Colonic mucosa (tissue), 4 donors: ENCODE results near the gene DOCK2. TPM values are rescaled to one million over a fixed set of nuclear protein-coding genes. Genes with fewer than 3 reads are reported as not detected.

ENCODE experiments used
- DNase-seq: peaks from one replicate; pipeline ENCODE4 v3.0.0-alpha.2; 2020
- H3K27ac ChIP-seq: fragments of 200-600 bp; one replicate; pipeline ENCODE4 v1.8.0; 2021
- H3K27me3 ChIP-seq: fragments of 200-600 bp; one replicate; pipeline ENCODE4 v1.8.0; 2021
- H3K36me3 ChIP-seq: fragments of 200-600 bp; one replicate; pipeline ENCODE4 v1.8.0; 2021
- H3K4me1 ChIP-seq: fragments of 200-600 bp; one replicate; pipeline ENCODE4 v1.8.0; 2021; ENCODE audit warnings: mild to moderate bottlenecking
- H3K4me3 ChIP-seq: fragments of 200-600 bp; one replicate; pipeline ENCODE4 v1.8.0; 2021
- H3K9ac ChIP-seq, 2 donors: one replicate each; pipeline ENCODE4 v1.7.0; 2013; ENCODE audit warnings: control low read depth in 2 of 2, low read depth in 2 of 2, low read length in 2 of 2
- H3K9me3 ChIP-seq: fragments of 200-600 bp; one replicate; pipeline ENCODE4 v1.8.0; 2021
- intact Hi-C: fragments of 100-400 bp; cut with DNase I; formaldehyde crosslinking; loops from one replicate; pipeline ENCODE4 v1.14.1; 2022
- total RNA-seq, 2 donors: library from RNA; stranded (reverse); fragmentation: NEBNext Ultra II Directional in 1 of 2; extraction: Animal tissue kit (Norgen Biotek cat#: 25700) in 1 of 2; gene quantifications; one replicate each; pipeline ENCODE4 v1.2.1, GENCODE V29; 2021
- TF ChIP-seq, protein P1 (sequence below): fragments of 200-600 bp; IDR thresholded peaks from one replicate; pipeline ENCODE4 v1.8.0; 2022; ENCODE audit warnings: antibody characterized with exemption, mild to moderate bottlenecking
- donor health status: healthy.
- donor health status: DM: no; HTN: no; CAD: no.
- donor health status: DM: no; HTN: no; CAD: no.

Gene DOCK2
- total RNA-seq, 2 donors from 2014 or later, result 4.8 to 6.0 TPM

DNA sequence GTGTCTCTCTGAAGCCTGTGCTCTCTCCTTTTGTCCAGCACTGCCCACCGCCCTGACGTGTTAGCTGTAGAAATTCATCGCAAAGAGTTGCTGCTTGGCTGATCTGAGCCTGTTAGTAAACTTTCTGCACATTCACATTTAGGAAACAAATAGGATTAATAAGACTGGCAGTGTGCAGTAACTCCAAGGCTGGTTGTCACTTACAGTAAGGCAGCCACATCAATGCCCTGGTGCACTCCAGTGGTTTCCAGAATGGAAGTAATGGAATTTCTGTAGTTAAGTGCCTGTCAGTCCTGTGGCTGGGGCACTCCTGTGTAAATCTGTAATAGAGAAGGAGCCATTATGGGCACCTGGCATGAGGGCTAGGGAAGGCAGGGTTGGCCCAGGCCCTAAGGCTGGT lies 70.6 kb downstream of the DOCK2 start:
- Histone ChIP-seq H3K4me1 (no peaks in the 10 kb centered on the region), H3K27ac (no peak overlapping the region), H3K36me3 (no peaks in the 10 kb centered on the region), H3K9me3 (no peaks in the 10 kb centered on the region), H3K27me3 (no peaks in the 10 kb centered on the region), H3K4me3 (no peak overlapping the region), H3K9ac (no peak overlapping the region)
- DNase-seq, result no peak
- TF ChIP-seq, protein P1, sequence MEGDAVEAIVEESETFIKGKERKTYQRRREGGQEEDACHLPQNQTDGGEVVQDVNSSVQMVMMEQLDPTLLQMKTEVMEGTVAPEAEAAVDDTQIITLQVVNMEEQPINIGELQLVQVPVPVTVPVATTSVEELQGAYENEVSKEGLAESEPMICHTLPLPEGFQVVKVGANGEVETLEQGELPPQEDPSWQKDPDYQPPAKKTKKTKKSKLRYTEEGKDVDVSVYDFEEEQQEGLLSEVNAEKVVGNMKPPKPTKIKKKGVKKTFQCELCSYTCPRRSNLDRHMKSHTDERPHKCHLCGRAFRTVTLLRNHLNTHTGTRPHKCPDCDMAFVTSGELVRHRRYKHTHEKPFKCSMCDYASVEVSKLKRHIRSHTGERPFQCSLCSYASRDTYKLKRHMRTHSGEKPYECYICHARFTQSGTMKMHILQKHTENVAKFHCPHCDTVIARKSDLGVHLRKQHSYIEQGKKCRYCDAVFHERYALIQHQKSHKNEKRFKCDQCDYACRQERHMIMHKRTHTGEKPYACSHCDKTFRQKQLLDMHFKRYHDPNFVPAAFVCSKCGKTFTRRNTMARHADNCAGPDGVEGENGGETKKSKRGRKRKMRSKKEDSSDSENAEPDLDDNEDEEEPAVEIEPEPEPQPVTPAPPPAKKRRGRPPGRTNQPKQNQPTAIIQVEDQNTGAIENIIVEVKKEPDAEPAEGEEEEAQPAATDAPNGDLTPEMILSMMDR, result no peak
- intact Hi-C loops, result no loop called here

DNA sequence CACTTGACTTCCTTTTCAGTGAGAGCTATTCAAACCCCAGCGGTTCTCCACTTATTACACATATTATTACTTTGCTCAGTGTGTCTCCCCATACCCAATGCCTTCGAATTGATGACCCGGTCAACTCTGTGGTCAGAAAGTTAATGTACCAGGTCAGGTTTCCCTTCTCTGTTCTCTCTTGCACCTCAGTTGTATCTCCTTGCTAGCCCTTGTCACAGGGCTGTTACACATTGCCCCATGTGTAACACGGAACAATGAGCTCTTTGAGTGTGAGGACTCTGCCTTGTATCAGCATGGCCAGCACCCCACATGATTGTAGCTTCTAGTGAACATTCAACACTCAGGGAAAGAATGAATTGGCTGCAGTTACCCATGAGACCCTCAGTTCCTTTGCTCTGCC lies 73.6 kb downstream of the DOCK2 start:
- no peaks in the 10 kb centered on the region for H3K36me3 ChIP-seq
- H3K27me3 ChIP-seq, result no peaks in the 10 kb centered on the region
- TF ChIP-seq, protein P1, result no peak
- DNase-seq, result no peak
- no peak overlapping the region for H3K4me3 ChIP-seq
- no peak overlapping the region for H3K27ac ChIP-seq
- H3K9me3 ChIP-seq, result no peaks in the 10 kb centered on the region
- intact Hi-C loops, result no loop called here
- H3K9ac ChIP-seq, result no peak overlapping the region
- no peaks in the 10 kb centered on the region for H3K4me1 ChIP-seq

DNA sequence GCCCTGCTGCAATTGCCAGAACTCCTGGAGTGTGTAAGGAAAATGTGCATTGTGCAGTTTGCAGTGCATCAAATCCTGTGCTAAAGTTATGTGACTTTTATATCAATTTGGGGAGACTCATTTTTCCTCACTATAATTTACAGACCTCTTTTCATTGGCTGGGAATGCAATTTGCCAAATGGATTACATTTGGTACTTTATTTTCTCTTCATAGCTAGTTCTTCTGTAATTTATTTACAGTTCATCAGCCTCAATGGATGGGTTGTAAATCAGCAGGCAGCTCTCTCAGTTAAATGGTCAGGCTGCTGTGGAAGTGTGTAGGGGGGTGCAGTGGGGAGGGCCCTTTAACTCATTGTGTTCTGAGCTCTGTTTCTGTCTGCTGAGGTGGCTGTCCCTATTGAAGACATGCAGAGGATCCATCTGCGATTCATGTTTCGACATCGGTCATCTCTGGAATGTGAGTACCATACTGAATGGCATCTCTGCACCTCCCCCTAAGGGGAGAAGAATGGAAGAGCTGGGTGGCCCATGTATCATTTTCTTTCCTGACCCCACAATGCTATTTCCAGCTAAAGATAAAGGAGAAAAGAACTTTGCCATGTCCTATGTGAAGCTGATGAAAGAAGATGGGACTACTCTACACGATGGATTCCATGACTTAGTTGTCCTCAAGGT lies 74.6 kb downstream of the DOCK2 start:
- no peak overlapping the region for H3K9ac ChIP-seq
- H3K36me3 ChIP-seq, result no peaks in the 10 kb centered on the region
- H3K9me3 ChIP-seq, result no peaks in the 10 kb centered on the region
- no peaks in the 10 kb centered on the region for H3K4me1 ChIP-seq
- H3K4me3 ChIP-seq, result no peak overlapping the region
- no peaks in the 10 kb centered on the region for H3K27me3 ChIP-seq
- H3K27ac ChIP-seq, result no peak overlapping the region
- no peak for DNase-seq
- TF ChIP-seq, protein P1, result no peak
- intact Hi-C loops, result no loop called here

DNA sequence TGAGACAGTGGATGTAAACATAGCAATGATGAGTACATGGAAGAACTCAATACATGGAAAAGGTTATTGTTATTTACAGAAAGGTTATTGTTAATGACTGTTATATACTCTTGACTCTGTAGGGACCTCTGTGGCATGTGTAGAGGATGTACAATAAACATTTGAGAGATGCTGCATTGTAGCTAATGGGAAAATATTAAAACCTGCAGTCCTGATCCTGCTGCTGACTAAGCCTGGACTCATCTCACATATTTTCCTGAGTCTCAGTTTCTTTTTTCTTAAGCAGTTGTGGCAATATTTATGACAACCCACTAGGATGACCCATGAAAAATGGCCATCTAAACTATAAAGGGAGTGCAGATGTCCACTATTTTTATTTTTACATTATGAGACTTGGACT lies 75.4 kb downstream of the DOCK2 start:
- H3K27ac ChIP-seq, result no peak overlapping the region
- H3K4me3 ChIP-seq, result no peak overlapping the region
- no peak overlapping the region for H3K9ac ChIP-seq
- TF ChIP-seq, protein P1, result no peak
- intact Hi-C loops, result no loop called here
- no peaks in the 10 kb centered on the region for H3K4me1 ChIP-seq
- H3K36me3 ChIP-seq, result no peaks in the 10 kb centered on the region
- H3K9me3 ChIP-seq, result no peaks in the 10 kb centered on the region
- no peak for DNase-seq
- H3K27me3 ChIP-seq, result no peaks in the 10 kb centered on the region

DNA sequence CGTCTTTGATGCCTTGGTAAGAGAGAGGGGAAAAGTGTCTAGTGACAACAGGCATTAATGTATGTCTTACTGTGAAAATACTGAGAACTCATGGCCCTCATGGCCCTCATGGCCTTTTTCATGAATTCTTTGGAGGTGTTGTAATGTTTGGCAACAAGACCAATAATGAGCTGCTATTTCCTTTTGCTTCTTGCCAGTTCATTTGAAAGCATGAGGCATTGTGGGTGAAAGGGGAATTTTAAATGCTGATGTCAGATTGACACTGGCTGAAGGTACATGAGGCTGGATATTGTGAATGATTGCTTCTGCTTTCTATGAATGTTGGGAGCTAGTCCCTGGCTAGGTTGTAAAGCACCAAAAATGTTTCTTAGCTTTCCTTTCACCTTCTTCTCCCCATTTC lies 79.2 kb downstream of the DOCK2 start:
- no peaks in the 10 kb centered on the region for H3K27me3 ChIP-seq
- no peaks in the 10 kb centered on the region for H3K36me3 ChIP-seq
- intact Hi-C loops, result no loop called here
- H3K4me1 ChIP-seq, result no peaks in the 10 kb centered on the region
- no peak overlapping the region for H3K27ac ChIP-seq
- TF ChIP-seq, protein P1, result no peak
- no peaks in the 10 kb centered on the region for H3K9me3 ChIP-seq
- DNase-seq, result no peak
- H3K9ac ChIP-seq, result no peak overlapping the region
- no peak overlapping the region for H3K4me3 ChIP-seq
